Measurements from ENCODE around the gene SLC25A41. TPM values are rescaled to one million over a fixed set of nuclear protein-coding genes. Genes with fewer than 3 reads are reported as not detected.

Gene SLC25A41
- total and polyA plus RNA-seq, 2 of the 8 experiments (the other 6 are each of a cell fraction or from before 2014, with no cell fraction given) = 0.50 TPM; not detected in 1

DNA sequence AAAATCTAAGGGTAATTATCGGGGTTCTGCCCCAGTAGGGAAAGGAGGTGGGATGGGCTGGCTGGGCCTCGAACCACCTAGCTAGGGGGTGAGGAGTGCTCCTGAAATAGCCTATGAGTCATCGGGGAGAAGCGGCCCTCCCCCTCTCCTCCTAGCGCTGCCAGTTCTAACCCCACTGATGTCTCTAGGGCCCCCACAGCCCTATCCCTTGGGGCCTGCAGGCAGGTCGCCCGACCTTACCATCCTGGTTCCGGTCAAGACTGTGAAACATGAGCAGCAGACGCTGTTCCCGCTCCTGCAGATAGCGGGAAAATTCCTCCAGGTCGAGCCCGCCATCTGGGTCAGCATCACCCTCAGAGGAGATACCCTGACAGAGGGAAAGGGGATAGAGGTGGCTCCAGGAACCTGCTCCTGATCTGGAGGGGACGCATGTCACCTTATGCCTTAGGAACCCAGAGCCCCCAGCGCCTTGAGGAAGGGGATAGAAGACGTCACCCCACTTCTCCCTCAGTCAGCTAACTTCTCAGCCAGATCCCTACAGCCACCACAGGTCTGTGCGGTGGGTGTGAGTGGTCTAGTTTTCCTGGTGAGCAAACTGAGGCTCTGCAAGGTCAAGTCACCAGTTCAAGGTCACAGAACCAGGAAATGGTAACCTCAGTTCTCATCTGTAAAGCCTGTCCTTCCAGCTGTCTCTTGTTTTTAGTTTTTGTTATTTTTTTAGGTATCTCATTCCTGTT, 24.6 kb upstream of the SLC25A41 start:
- H3K79me1 ChIP-seq (ENCODE audit: low read depth, low read length) = no peaks in the 10 kb centered on the region
- H2BK15ac ChIP-seq (ENCODE audit: low read length) = no peak overlapping the region
- H3K23me2 ChIP-seq (ENCODE audit: low read depth, low read length) = peaks cover 7% of the 10 kb centered on the region
- CTCF ChIA-PET (ENCODE audit: partially characterized antibody) = interaction anchor here (1.0 to 1.8 kb wide), 3 partner anchors 11 to 23 kb away, joined by 3 to 5 read pairs (median 5); partner anchors contain the start of gene DENND1C
- WGBS, 2 experiments (ENCODE audit: extremely low coverage in 1 of 2, insufficient coverage in 1 of 2, insufficient read length in 1 of 2, insufficient replicate concordance in 2 of 2, low coverage in 1 of 2, low lambda C conversion rate in 2 of 2, missing lambda C conversion rate in 1 of 2) = 80% methylated on average over 16 of the region's 17 CpGs; no CpG with 5 or more reads in 1 of the 2 experiments
- H3K23ac ChIP-seq (ENCODE audit: insufficient read length) = no peak overlapping the region
- no peak overlapping the region for H2AK5ac ChIP-seq (ENCODE audit: low read depth, low read length)
- no peak overlapping the region for H2AFZ ChIP-seq (ENCODE audit: low read length)
- H3K4ac ChIP-seq (replicated peaks; ENCODE audit: insufficient read length, low read depth, low read length) = no peak overlapping the region
- no peak overlapping the region for H3K27ac ChIP-seq (ENCODE audit: low read depth, low read length)
- no peak overlapping the region for H2BK12ac ChIP-seq (ENCODE audit: low read depth, low read length)
- no peaks in the 10 kb centered on the region for H3K27me3 ChIP-seq (replicated peaks in 1 of 4; ENCODE audit: control insufficient read depth in 3 of 4, extremely low read depth in 1 of 4, insufficient read depth in 3 of 4, low read length in 3 of 4)
- H3K4me3 ChIP-seq (ENCODE audit: extremely low read depth in 1 of 4, insufficient read depth in 2 of 4, low read depth in 3 of 4, low read length in 4 of 4) = no peak overlapping the region
- no peaks in the 10 kb centered on the region for H4K20me1 ChIP-seq (replicated peaks in 1 of 2; ENCODE audit: control insufficient read depth in 1 of 2, insufficient read depth in 2 of 2, low read length in 2 of 2)
- H3K9me3 ChIP-seq (ENCODE audit: insufficient read depth in 2 of 2, low read depth in 1 of 2, low read length in 1 of 2) = peaks cover 0 to 8% of the 10 kb centered on the region in 2 experiments; a peak in 1 of 4 replicates
- no peak overlapping the region for H4K91ac ChIP-seq (replicated peaks; ENCODE audit: insufficient read length, low read length)
- POLR2A ChIA-PET (ENCODE audit: partially characterized antibody) = interaction anchor here (0.8 to 1.2 kb wide), 4 partner anchors 20 to 73 kb away, joined by 3 read pairs; no protein-coding TSS in a partner anchor
- H3K4me2 ChIP-seq (ENCODE audit: insufficient read depth in 1 of 2, low read depth in 2 of 2, low read length in 2 of 2) = peak overlapping the region; percentile 27 to 63
- H3K14ac ChIP-seq (ENCODE audit: insufficient read length) = no peak overlapping the region
- H3K36me3 ChIP-seq (ENCODE audit: control insufficient read depth in 2 of 4, insufficient read depth in 4 of 4, low read length in 3 of 4) = peaks cover 5 to 21% (median 10%) of the 10 kb centered on the region in 4 experiments; a peak in 7 of 8 replicates
- H4K5ac ChIP-seq (ENCODE audit: insufficient read length, low read depth, low read length) = no peak overlapping the region
- H2BK20ac ChIP-seq (ENCODE audit: low read length) = no peak overlapping the region
- no peak overlapping the region for H4K8ac ChIP-seq (ENCODE audit: extremely low read depth, insufficient read depth, low read length)
- TF ChIP-seq POLR2AphosphoS5 (IDR thresholded peaks at IDR 0.05; ENCODE audit: low read depth, low read length) = no peak
- peak; percentile 67; the same call in 1 of the 2 replicates for TF ChIP-seq JUND (IDR thresholded peaks at IDR 0.05; ENCODE audit: low read length)
- TF ChIP-seq NRF1 (IDR thresholded peaks at IDR 0.05; ENCODE audit: low read depth, low read length) = no peak
- no peak for TF ChIP-seq POU5F1 (IDR thresholded peaks at IDR 0.05; ENCODE audit: low read depth, low read length)
- TF ChIP-seq, protein P1, sequence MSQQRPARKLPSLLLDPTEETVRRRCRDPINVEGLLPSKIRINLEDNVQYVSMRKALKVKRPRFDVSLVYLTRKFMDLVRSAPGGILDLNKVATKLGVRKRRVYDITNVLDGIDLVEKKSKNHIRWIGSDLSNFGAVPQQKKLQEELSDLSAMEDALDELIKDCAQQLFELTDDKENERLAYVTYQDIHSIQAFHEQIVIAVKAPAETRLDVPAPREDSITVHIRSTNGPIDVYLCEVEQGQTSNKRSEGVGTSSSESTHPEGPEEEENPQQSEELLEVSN (IDR thresholded peaks at IDR 0.05) = peak; percentile 18; the same call in 1 of the 2 replicates
- no peak overlapping the region for H3K56ac ChIP-seq (replicated peaks; ENCODE audit: insufficient read length, low read depth, low read length)
- H3K9ac ChIP-seq (replicated peaks in 1 of 4; ENCODE audit: extremely low read depth in 1 of 4, low read depth in 3 of 4, low read length in 3 of 4) = no peak overlapping the region; a peak in 1 of 7 replicates
- H3K18ac ChIP-seq (ENCODE audit: extremely low read depth, low read length) = no peak overlapping the region
- FAIRE-seq (no peak), DNase-seq (ENCODE audit: low read depth in 1 of 2, low spot score in 2 of 2) (no peak)
- no peak overlapping the region for H2BK5ac ChIP-seq (ENCODE audit: low read depth, low read length)
- no peak overlapping the region for H2BK120ac ChIP-seq (replicated peaks; ENCODE audit: low read depth, low read length)
- H3K4me1 ChIP-seq (replicated peaks in 1 of 4; ENCODE audit: control insufficient read depth in 3 of 4, insufficient read depth in 4 of 4, low read length in 3 of 4) = peaks cover 0 to 9% (median 0%) of the 10 kb centered on the region in 4 experiments; a peak in 5 of 7 replicates
- H3K79me2 ChIP-seq (ENCODE audit: control insufficient read depth in 1 of 2, insufficient read depth in 2 of 2, low read length in 2 of 2) = no peaks in the 10 kb centered on the region

Measured in H1 (cell line).